IPS-18a (cell line): ENCODE measurements around the gene AP3S2.

Source experiments
- H3K27ac ChIP-seq: one replicate; pipeline ENCODE4 v1.5.1; 2013; ENCODE audit warnings: low read length
- H3K27me3 ChIP-seq: one replicate; pipeline ENCODE4 v1.6.1; 2013; ENCODE audit warnings: mild to moderate bottlenecking, low read length; ENCODE audit not compliant: control insufficient read depth, insufficient read depth
- H3K36me3 ChIP-seq: one replicate; pipeline ENCODE4 v1.6.1; 2013; ENCODE audit warnings: low read depth, low read length; ENCODE audit not compliant: control insufficient read depth
- H3K4me1 ChIP-seq: one replicate; pipeline ENCODE4 v1.6.1; 2013; ENCODE audit warnings: low read depth, low read length; ENCODE audit not compliant: control insufficient read depth
- H3K4me3 ChIP-seq: one replicate; pipeline ENCODE4 v1.5.1; 2013; ENCODE audit warnings: low read length
- H3K9ac ChIP-seq: one replicate; pipeline ENCODE4 v1.6.1; 2013; ENCODE audit warnings: mild to moderate bottlenecking, low read length, moderate library complexity
- H3K9me3 ChIP-seq: one replicate; pipeline ENCODE4 v1.6.1; 2013; ENCODE audit warnings: low read depth, low read length; ENCODE audit not compliant: control insufficient read depth

Gene AP3S2

DNA sequence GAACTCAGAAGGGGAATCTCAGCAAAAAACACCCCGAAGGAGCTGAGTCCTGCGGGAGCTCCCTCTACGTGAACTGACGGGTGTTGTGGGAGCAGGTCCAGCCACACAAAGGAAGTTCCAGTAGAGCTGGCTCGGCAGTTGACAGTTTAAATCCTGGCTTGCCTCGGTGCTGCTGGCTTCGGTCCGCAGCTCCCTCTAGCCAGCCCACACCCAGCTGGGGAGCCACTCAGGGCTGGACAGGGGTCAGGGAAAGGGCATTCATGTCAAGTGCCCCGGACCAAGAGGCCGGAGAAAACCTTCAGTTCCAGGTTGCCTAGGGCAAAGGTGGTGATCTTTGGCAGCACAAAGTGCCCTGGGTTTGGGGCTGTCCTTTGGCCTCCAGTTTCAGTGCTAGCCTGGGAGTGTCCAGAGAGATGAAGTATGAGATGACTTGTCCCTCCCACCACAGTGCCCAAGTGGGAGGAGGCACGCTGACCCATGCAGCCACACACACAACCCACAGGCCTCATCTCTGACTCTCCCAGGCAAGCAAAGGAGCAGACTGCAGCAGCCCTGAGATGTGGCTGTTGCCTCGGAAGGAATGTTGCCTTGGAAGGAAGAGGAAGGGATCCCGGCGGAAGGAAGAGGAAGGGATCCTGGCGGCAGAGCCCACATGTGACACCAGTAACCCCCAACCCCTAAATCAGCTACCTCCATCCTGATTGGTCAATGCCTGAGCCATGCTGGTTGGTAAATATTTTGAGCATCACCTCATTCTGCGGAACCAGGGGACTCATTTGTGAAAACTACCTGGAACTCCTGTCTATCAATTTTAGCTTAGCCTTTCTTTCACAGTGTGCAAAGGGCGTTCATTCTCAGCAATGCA lies 65.3 kb downstream of the AP3S2 start:
- H3K9me3 ChIP-seq, result no peaks in the 10 kb centered on the region
- H3K27ac ChIP-seq, result no peak overlapping the region
- no peaks in the 10 kb centered on the region for H3K4me1 ChIP-seq
- H3K4me3 ChIP-seq, result no peak overlapping the region
- no peaks in the 10 kb centered on the region for H3K27me3 ChIP-seq
- H3K9ac ChIP-seq, result no peak overlapping the region
- H3K36me3 ChIP-seq, result peaks cover 8% of the 10 kb centered on the region

DNA sequence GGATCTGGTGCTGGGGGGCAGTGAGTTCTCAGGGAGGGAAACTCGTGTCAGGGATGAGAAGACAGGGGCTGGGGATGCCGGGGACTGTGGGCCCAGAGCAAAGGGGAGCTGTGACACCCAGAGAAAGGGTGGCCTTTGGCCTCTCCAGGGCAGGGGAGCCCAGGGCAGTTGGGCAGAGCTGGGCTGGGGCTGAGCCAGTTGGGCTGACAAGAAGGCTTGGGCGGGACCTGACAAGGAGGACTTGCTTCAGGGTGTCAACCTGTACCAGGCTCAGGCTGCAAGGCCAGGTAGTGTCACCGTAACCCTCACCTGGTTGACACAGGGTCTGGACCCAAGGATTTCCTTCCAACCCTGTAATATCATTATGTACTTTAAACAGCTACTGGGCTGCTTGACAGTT lies 66.0 kb downstream of the AP3S2 start:
- Histone ChIP-seq H3K4me1 (no peaks in the 10 kb centered on the region), H3K9me3 (no peaks in the 10 kb centered on the region), H3K27me3 (no peaks in the 10 kb centered on the region), H3K9ac (no peak overlapping the region), H3K4me3 (no peak overlapping the region), H3K27ac (no peak overlapping the region), H3K36me3 (peaks cover 1% of the 10 kb centered on the region)

DNA sequence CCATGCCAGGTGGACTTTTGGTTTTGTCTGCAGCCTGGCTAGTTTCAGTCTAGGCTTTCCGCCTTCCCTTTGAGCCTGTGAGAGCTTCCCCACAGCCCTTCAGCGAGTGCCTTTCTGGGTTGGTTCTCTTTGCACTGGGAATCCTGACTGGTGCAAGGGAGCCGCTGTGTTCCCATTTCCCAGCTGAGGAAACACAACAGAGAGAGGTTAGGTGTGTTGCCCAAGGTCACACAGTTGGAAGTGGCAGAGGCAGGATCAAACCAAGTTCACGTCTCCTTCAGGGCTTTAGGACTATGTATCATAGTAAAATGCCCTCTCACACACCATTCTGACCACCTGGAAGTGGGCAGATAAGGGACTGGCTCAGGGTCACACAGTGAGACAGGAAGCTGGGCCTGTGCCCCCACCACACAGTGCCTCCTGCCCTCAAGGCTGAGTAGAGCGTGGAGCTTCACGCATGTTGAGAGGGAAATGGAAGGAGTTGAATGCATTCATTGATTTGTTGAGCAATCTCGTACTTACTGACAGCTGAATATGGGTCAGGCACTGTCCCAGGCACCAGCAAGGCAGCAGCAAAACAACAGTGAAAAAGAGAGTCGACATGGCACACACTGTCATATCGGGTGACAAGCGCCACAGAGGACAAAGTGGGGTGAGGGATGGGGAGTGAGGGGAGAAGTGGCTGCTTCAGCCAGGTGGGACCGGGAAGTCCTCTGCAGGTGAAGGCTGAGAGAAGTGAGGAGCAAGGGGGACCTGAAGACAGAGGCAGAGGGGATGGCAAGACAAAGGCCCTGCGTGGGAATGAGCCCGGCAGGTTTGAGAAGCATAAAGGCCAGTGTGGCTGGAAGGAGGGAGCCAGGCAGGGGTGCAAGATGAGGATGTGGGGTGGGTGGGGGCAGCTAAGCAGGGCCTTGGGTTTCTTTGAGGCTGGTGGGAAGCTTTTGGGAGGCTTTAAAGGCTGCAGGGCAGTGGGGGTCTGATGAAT lies 66.8 kb downstream of the AP3S2 start:
- Histone ChIP-seq H3K27ac (no peak overlapping the region), H3K27me3 (no peaks in the 10 kb centered on the region), H3K9ac (no peak overlapping the region), H3K4me1 (no peaks in the 10 kb centered on the region), H3K36me3 (no peaks in the 10 kb centered on the region), H3K9me3 (no peaks in the 10 kb centered on the region), H3K4me3 (no peak overlapping the region)

DNA sequence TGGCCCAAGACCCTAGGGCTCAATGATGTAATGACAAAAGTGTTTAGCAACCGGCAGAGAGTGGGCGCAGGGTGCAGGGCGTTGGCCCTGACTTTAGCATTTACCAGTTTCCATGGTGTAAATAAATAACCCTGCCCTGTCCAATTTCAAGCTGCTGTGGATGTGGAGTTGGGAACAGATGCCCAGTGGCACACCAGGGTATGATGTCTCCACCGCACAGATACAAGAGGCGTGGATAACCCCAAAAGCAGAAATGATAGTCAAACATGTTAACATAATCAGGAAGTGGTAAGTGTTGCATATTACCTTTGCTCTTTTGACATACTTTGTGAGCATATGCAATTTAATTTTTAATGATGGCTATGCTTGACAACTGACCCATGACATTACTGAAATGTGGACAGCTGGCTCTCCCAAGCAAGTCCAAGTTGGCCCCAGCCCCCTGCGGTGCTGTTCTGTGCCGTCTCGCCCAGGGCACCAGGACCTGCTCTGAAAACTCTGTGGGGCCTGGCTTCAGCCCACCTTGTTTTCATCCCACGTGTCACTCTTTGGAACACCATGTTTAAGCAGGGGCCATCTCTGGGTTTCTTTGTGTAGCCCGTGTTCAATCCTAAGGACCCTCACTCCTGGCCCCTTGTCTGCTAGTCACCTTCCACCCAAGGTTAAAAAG lies 68.4 kb downstream of the AP3S2 start:
- Histone ChIP-seq H3K27ac (no peak overlapping the region), H3K4me3 (no peak overlapping the region), H3K9ac (no peak overlapping the region), H3K27me3 (no peaks in the 10 kb centered on the region), H3K9me3 (no peaks in the 10 kb centered on the region), H3K4me1 (no peaks in the 10 kb centered on the region), H3K36me3 (no peaks in the 10 kb centered on the region)

DNA sequence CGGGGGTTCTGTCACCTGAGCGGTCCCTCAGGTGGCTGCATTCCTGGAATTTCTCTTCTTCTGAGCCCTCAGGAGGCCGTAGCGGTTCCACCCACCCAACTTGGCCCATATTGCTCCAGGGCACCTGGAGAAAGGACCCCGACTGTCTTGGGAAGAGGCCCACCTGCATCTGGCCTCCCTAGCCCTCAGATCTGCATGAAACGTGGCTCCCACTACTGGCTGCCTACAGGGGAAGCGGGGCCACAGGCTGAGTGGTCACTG lies 69.3 kb downstream of the AP3S2 start:
- Histone ChIP-seq H3K27ac (no peak overlapping the region), H3K9me3 (no peaks in the 10 kb centered on the region), H3K36me3 (no peaks in the 10 kb centered on the region), H3K27me3 (no peaks in the 10 kb centered on the region), H3K4me1 (no peaks in the 10 kb centered on the region), H3K4me3 (no peak overlapping the region), H3K9ac (no peak overlapping the region)

DNA sequence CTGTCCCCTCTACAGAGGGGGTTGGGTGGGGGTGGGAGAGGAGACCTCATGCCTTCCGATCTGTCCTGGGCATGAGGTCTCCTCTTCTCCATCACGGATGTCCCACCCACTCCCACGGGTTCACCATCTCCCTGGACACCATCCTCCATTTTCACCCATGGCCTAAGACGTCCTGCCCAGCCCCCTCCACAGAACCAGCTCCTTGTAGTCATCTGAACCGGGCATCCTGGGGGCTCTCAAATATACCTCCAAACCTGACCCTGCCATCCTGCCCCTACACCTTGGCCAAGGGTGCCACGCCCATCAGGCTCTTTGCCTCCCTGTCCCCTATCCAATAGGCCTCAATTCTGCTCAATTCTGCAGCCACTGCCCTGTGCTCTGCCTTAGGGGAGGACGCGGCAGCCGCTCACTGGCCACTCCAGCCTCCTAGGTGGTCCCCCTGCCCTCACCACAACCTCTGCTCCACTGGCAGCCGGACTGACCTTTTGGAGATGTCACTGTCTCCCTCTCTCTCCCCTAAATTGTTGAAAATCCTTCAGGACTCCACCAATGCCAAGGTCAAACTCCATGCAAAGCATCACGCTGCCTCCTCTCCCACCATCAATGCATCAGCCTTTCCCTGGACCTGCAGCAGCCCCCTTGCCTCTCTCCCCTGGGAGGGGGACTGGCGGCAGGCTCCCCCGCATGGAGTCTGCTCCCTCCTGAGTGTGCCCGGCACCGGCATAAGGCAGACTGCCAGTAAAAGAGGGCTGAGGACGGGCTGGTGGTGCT lies 69.8 kb downstream of the AP3S2 start:
- H3K36me3 ChIP-seq, result no peaks in the 10 kb centered on the region
- no peaks in the 10 kb centered on the region for H3K27me3 ChIP-seq
- no peaks in the 10 kb centered on the region for H3K9me3 ChIP-seq
- no peaks in the 10 kb centered on the region for H3K4me1 ChIP-seq
- H3K9ac ChIP-seq, result no peak overlapping the region
- no peak overlapping the region for H3K27ac ChIP-seq
- no peak overlapping the region for H3K4me3 ChIP-seq

DNA sequence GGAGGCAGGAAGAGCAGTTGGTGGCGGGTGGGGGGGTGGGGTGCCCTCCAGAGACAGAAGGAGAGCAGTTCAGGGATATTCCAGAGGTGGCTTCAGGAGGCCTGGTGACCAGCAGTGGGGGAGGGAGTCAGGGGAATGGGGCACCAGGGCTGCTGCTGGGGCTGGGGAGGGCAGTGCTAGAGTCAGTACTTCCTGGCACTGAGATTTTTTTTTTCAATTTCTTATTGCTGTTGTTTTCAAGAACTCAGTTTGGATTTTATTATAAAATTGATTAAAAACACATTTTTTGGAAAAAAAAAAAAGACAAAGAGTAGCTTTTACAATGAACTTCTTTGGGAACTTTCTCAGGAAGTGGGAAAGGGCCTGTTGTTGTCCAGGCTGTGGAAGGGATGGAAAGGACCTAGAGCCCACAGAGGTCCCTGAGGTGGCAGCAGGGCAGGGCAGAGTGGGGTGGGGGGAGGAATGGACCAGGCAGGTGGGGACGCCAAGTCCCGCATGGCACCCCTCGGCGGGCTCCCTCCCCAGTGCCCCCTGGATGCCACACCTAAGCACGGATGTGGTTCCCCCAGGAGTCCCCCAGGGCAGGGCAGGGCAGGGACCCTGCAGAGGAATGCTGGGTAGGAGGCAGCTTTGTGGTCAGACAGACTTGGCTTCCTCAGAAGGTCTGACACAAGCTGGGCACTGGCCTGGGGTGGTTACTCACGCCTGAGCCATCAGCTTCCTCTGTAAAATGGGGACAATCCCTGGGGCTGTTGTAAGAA lies 70.7 kb downstream of the AP3S2 start:
- no peaks in the 10 kb centered on the region for H3K4me1 ChIP-seq
- H3K9ac ChIP-seq, result no peak overlapping the region

DNA sequence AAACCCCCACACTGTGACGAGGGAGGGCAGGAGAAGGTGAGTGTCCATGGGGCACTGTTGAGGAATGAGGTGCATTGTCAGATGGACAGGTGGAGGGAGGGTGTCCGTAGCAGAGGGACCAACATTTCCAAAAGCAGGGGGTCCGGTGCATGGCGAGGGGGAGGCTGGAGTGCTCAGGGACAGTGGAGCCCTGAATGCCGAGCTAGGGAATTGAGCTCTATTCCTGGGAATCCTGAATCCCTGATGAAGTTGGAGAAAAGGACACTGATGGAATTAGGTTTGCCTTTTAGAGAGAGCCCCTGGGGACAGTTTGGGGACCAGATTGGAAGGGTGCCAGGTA lies 71.2 kb downstream of the AP3S2 start:
- no peak overlapping the region for H3K27ac ChIP-seq
- no peaks in the 10 kb centered on the region for H3K36me3 ChIP-seq
- H3K4me1 ChIP-seq, result no peaks in the 10 kb centered on the region
- H3K9me3 ChIP-seq, result no peaks in the 10 kb centered on the region
- no peak overlapping the region for H3K4me3 ChIP-seq
- H3K9ac ChIP-seq, result no peak overlapping the region
- H3K27me3 ChIP-seq, result no peaks in the 10 kb centered on the region

More for the DNA sequence above, 70.7 kb downstream of the AP3S2 start:
- Histone ChIP-seq H3K27ac (no peak overlapping the region), H3K4me3 (no peak overlapping the region), H3K9me3 (no peaks in the 10 kb centered on the region), H3K36me3 (no peaks in the 10 kb centered on the region), H3K27me3 (no peaks in the 10 kb centered on the region)

DNA sequence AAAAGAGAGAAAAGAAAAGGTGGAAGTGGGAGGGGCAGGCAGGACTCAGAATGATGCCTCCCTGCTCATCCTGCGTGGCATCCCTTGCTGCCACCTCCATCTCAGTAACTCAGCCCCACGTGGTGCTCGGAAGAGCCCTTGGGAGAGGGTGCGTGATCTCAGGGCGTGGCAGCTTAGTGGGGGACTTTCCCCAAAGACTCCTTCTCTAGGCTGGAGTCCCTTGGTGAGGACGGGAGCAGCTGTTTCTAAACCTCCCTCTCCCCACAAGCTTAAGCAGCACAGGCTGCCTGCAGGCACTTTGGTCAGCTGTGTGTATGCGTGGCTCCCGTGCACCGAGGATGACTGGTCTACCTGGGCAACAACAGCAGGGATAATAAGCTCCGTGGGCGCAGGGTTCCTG lies 71.8 kb downstream of the AP3S2 start:
- Histone ChIP-seq H3K27me3 (no peaks in the 10 kb centered on the region), H3K4me3 (no peak overlapping the region), H3K27ac (no peak overlapping the region), H3K9ac (no peak overlapping the region), H3K4me1 (no peaks in the 10 kb centered on the region), H3K36me3 (no peaks in the 10 kb centered on the region), H3K9me3 (no peaks in the 10 kb centered on the region)

DNA sequence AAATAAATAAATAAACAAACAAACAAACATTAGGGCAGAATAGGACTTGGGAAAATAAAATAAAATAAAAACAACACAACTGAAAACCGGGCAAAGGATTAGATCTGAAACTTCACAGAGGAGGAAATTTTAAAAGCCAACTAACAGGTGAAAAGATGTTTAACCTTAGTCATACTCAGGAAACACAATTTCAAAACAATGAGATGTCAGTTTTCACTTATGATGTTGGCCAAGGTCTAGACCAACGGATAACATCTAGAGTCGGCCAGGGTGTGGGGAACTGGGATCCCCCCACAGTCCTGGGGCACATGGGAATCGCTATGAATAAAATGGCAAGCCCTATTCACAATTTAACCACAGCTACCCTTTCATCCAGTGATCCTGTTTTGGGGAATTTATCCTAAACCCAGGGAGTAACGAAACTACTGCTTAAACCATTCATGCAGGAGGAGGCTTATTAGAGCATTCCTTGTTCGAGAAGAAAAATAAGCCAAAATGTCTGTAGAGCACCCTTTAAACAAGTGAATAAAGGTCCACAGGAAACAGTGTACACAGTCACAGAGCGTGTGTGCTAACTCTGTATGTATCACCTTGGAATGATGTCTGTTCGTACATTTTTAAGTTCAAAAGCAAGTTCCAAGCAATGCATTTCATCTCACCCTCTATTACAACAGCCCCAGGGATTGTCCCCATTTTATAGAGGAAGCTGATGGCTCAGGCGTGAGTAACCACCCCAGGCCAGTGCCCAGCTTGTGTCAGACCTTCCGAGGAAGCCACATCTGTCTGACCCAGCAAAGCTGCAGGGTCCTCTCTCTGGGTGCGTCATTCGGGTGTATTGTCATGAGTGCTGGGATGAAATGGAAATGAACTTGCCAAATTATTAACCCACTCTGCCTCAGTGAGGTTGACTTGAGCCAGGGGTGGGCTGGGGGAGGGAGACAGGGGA lies 72.9 kb downstream of the AP3S2 start:
- Histone ChIP-seq H3K4me3 (no peak overlapping the region), H3K36me3 (no peaks in the 10 kb centered on the region), H3K4me1 (no peaks in the 10 kb centered on the region), H3K9me3 (no peaks in the 10 kb centered on the region), H3K9ac (no peak overlapping the region), H3K27me3 (peaks cover 8% of the 10 kb centered on the region), H3K27ac (no peak overlapping the region)
